ENCODE data around the gene PBRM1. TPM values are rescaled to one million over a fixed set of nuclear protein-coding genes. Genes with fewer than 3 reads are reported as not detected.

The PBRM1 gene
- total and polyA plus RNA-seq, 2 experiments from 2014 or later: 57.5 to 72.5 TPM

- H3K36me3 ChIP-seq (ENCODE audit: insufficient read depth): no peaks in the 10 kb centered on the region
- no peak overlapping the region for H3K27ac Mint-ChIP-seq
- no peak overlapping the region for H2AFZ ChIP-seq
- H3K9me3 Mint-ChIP-seq: no peaks in the 10 kb centered on the region; the same call in 2 of the 3 replicates
- no peak overlapping the region for H3K4me2 ChIP-seq
- TF ChIP-seq ETS1 (IDR thresholded peaks at IDR 0.05) (no peak), REST (IDR thresholded peaks at IDR 0.05; ENCODE audit: unreplicated experiment) (no peak), ZNF114 (CRISPR knock-in tag; IDR thresholded peaks at IDR 0.05) (no peak), EZH2phosphoT487 (IDR thresholded peaks at IDR 0.05; ENCODE audit: unreplicated experiment) (no peak), POLR2AphosphoS5 (IDR thresholded peaks at IDR 0.05; ENCODE audit: low read depth) (no peak), STAT1 (IDR thresholded peaks at IDR 0.05; ENCODE audit: unreplicated experiment) (no peak), JUNB (IDR thresholded peaks at IDR 0.05; ENCODE audit: unreplicated experiment) (no peak)
- no peaks in the 10 kb centered on the region for H3F3A ChIP-seq (replicated peaks; ENCODE audit: low read depth)
- H3K27me3 ChIP-seq (ENCODE audit: insufficient read depth): no peaks in the 10 kb centered on the region
- no peak overlapping the region for H3K27ac ChIP-seq (ENCODE audit: low read depth)
- peaks cover 3% of the 10 kb centered on the region for H3K4me1 Mint-ChIP-seq
- no peak for ATAC-seq
- no peak for DNase-seq (ENCODE audit: low spot score)
- H3K79me2 ChIP-seq (replicated peaks; ENCODE audit: insufficient read depth): no peaks in the 10 kb centered on the region
- no peaks in the 10 kb centered on the region for H3K36me3 Mint-ChIP-seq (ENCODE audit: low read depth)
- H3K4me3 Mint-ChIP-seq: no peak overlapping the region
- H3K9me2 ChIP-seq (ENCODE audit: insufficient read depth): no peaks in the 10 kb centered on the region
- H3K4me3 ChIP-seq: no peak overlapping the region
- H4K20me1 ChIP-seq (replicated peaks; ENCODE audit: insufficient read depth): no peaks in the 10 kb centered on the region
- no peaks in the 10 kb centered on the region for H3K4me1 ChIP-seq (ENCODE audit: insufficient read depth)
- peaks cover 17% of the 10 kb centered on the region for H3K27me3 Mint-ChIP-seq (ENCODE audit: insufficient read depth, low read depth, poor library complexity)
Observed at GRCh38 chr3:52513281-52513680, 172.4 kb downstream of the PBRM1 start.

GRCh38 chr3:52512727-52513126 is 173.0 kb downstream of the PBRM1 start:
- no peaks in the 10 kb centered on the region for H3K36me3 Mint-ChIP-seq (ENCODE audit: low read depth)
- Histone ChIP-seq H3F3A (replicated peaks; ENCODE audit: low read depth) (no peaks in the 10 kb centered on the region), H3K79me2 (replicated peaks; ENCODE audit: insufficient read depth) (no peaks in the 10 kb centered on the region), H4K20me1 (replicated peaks; ENCODE audit: insufficient read depth) (no peaks in the 10 kb centered on the region), H3K36me3 (ENCODE audit: insufficient read depth) (no peaks in the 10 kb centered on the region), H3K27me3 (ENCODE audit: insufficient read depth) (no peaks in the 10 kb centered on the region), H3K27ac (ENCODE audit: low read depth) (no peak overlapping the region), H2AFZ (peak overlapping the region; percentile 74; the same call in 1 of the 2 replicates), H3K9me2 (ENCODE audit: insufficient read depth) (no peaks in the 10 kb centered on the region), H3K4me2 (no peak overlapping the region), H3K4me3 (no peak overlapping the region), H3K4me1 (ENCODE audit: insufficient read depth) (no peaks in the 10 kb centered on the region)
- DNase-seq (ENCODE audit: low spot score) (peak; percentile 28), ATAC-seq (peak; percentile 24)
- H3K27me3 Mint-ChIP-seq (ENCODE audit: insufficient read depth, low read depth, poor library complexity): peaks cover 13% of the 10 kb centered on the region
- no peak overlapping the region for H3K27ac Mint-ChIP-seq
- no peak overlapping the region for H3K4me3 Mint-ChIP-seq
- H3K9me3 Mint-ChIP-seq: no peaks in the 10 kb centered on the region; the same call in 2 of the 3 replicates
- TF ChIP-seq CTCF (conservative IDR thresholded peaks at IDR 0.05; ENCODE audit: low read depth in 2 of 2) (no peak), ZNF114 (CRISPR knock-in tag; IDR thresholded peaks at IDR 0.05) (no peak), ZNF462 (CRISPR knock-in tag; IDR thresholded peaks at IDR 0.05) (no peak), STAT1 (IDR thresholded peaks at IDR 0.05; ENCODE audit: unreplicated experiment) (no peak)
- H3K4me1 Mint-ChIP-seq: peaks cover 2% of the 10 kb centered on the region; the same call in 2 of the 3 replicates

Measured in GM23338 (cell line).